ENCODE results near the gene CLEC7A. TPM values are rescaled to one million over a fixed set of nuclear protein-coding genes. Genes with fewer than 3 reads are reported as not detected.

The CLEC7A gene
- total and polyA plus RNA-seq, 2 experiments from 2014 or later: 1.1 to 2.3 TPM

GRCh38 chr12:10094646-10095395, 35.2 kb downstream of the CLEC7A start:
- TF ChIP-seq EZH2phosphoT487 (IDR thresholded peaks at IDR 0.05; ENCODE audit: low read depth, severe bottlenecking, unreplicated experiment) (no peak), EZH2 (IDR thresholded peaks at IDR 0.05; ENCODE audit: borderline replicate concordance) (no peak)
- TF ChIP-seq, protein P1, sequence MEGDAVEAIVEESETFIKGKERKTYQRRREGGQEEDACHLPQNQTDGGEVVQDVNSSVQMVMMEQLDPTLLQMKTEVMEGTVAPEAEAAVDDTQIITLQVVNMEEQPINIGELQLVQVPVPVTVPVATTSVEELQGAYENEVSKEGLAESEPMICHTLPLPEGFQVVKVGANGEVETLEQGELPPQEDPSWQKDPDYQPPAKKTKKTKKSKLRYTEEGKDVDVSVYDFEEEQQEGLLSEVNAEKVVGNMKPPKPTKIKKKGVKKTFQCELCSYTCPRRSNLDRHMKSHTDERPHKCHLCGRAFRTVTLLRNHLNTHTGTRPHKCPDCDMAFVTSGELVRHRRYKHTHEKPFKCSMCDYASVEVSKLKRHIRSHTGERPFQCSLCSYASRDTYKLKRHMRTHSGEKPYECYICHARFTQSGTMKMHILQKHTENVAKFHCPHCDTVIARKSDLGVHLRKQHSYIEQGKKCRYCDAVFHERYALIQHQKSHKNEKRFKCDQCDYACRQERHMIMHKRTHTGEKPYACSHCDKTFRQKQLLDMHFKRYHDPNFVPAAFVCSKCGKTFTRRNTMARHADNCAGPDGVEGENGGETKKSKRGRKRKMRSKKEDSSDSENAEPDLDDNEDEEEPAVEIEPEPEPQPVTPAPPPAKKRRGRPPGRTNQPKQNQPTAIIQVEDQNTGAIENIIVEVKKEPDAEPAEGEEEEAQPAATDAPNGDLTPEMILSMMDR (IDR thresholded peaks at IDR 0.05; ENCODE audit: poor library complexity): no peak
- H3K4me1 ChIP-seq (ENCODE audit: insufficient read depth): peaks cover 18% of the 10 kb centered on the region
- no peak for DNase-seq (ENCODE audit: low spot score)
- no peaks in the 10 kb centered on the region for H3K27me3 ChIP-seq
- H3K36me3 ChIP-seq (replicated peaks; ENCODE audit: insufficient read depth, low read depth): no peaks in the 10 kb centered on the region
- no peaks in the 10 kb centered on the region for H3K79me2 ChIP-seq
- H3K9me3 ChIP-seq (ENCODE audit: low read depth): no peaks in the 10 kb centered on the region
- no peak overlapping the region for H2AFZ ChIP-seq
- 84% methylated on average over 4 of the region's 4 CpGs for WGBS (ENCODE audit: low lambda C conversion rate, missing lambda C conversion rate)
- no peak overlapping the region for H3K27ac ChIP-seq
- H3K9me2 ChIP-seq (replicated peaks; ENCODE audit: insufficient read depth): no peaks in the 10 kb centered on the region
- H3K4me3 ChIP-seq: no peak overlapping the region
- no peaks in the 10 kb centered on the region for H4K20me1 ChIP-seq (ENCODE audit: insufficient read depth, poor library complexity, severe bottlenecking)
- H3K4me2 ChIP-seq: no peak overlapping the region

DNA sequence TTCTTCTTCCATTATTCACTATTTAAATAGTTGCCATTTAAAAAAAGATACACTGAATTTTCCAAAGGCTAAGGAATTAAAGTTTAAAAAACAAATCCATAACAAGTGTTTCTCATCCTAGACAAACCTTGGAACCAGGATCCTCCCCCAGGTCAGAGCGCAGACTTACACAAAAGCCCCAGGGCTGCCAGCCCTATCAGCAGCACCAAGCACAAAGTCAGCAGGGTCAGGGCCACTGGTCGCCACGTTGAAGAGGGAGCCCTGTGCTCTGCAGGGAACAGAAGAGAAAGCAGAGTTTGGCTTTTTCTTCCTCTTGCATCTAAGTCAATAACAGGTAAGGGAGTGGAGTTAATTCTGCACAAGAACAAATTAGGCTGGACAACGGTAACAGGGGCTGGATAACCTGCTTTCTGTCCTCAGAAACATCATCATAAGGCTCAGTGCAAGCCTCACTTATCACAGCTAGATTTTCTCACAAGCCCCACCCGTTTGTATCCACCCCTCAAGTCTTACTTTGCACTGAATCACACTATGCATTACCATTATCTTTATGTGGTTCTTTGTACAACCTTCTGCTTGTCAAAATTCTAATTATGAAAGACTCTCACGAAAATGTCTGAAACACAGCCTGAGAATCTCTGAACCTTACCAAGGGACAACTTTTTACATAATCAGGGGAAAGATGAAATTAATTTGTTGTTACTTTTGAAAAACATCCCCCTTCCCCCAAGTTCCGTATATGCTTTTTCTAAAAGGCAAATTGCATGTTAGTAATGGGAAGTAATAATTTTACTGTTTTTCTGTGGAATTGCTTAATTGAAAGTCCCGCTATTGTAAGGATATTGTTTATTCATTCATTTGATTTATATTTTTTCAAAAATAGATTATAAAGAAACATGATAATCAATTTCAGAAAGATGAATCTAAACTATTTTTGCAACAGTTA, 40.8 kb downstream of the CLEC7A start:
- Histone ChIP-seq H2AFZ (no peak overlapping the region), H3K9me3 (ENCODE audit: low read depth) (no peaks in the 10 kb centered on the region), H3K27me3 (no peaks in the 10 kb centered on the region), H3K79me2 (no peaks in the 10 kb centered on the region), H4K20me1 (ENCODE audit: insufficient read depth, poor library complexity, severe bottlenecking) (no peaks in the 10 kb centered on the region), H3K9me2 (replicated peaks; ENCODE audit: insufficient read depth) (no peaks in the 10 kb centered on the region), H3K27ac (no peak overlapping the region), H3K4me2 (no peak overlapping the region), H3K4me1 (ENCODE audit: insufficient read depth) (no peaks in the 10 kb centered on the region), H3K4me3 (no peak overlapping the region), H3K36me3 (replicated peaks; ENCODE audit: insufficient read depth, low read depth) (no peaks in the 10 kb centered on the region)
- TF ChIP-seq EZH2 (IDR thresholded peaks at IDR 0.05; ENCODE audit: borderline replicate concordance) (no peak), EZH2phosphoT487 (IDR thresholded peaks at IDR 0.05; ENCODE audit: low read depth, severe bottlenecking, unreplicated experiment) (no peak)
- TF ChIP-seq, protein P1 (IDR thresholded peaks at IDR 0.05; ENCODE audit: poor library complexity): no peak
- no peak for DNase-seq (ENCODE audit: low spot score)
- 58% methylated on average over 8 of the region's 8 CpGs for WGBS (ENCODE audit: low lambda C conversion rate, missing lambda C conversion rate)

GRCh38 chr12:10088031-10088430, 42.0 kb downstream of the CLEC7A start:
- no peak for DNase-seq (ENCODE audit: low spot score)
- Histone ChIP-seq H3K4me3 (no peak overlapping the region), H4K20me1 (ENCODE audit: insufficient read depth, poor library complexity, severe bottlenecking) (no peaks in the 10 kb centered on the region), H3K4me2 (no peak overlapping the region), H3K27ac (no peak overlapping the region), H3K27me3 (no peaks in the 10 kb centered on the region), H3K9me3 (ENCODE audit: low read depth) (no peaks in the 10 kb centered on the region), H3K9me2 (replicated peaks; ENCODE audit: insufficient read depth) (no peaks in the 10 kb centered on the region), H2AFZ (no peak overlapping the region), H3K4me1 (ENCODE audit: insufficient read depth) (no peaks in the 10 kb centered on the region), H3K79me2 (no peaks in the 10 kb centered on the region), H3K36me3 (replicated peaks; ENCODE audit: insufficient read depth, low read depth) (no peaks in the 10 kb centered on the region)
- TF ChIP-seq, protein P1 (IDR thresholded peaks at IDR 0.05; ENCODE audit: poor library complexity): no peak
- no peak for TF ChIP-seq EZH2 (IDR thresholded peaks at IDR 0.05; ENCODE audit: borderline replicate concordance)
- TF ChIP-seq EZH2phosphoT487 (IDR thresholded peaks at IDR 0.05; ENCODE audit: low read depth, severe bottlenecking, unreplicated experiment): no peak

Data from hepatocyte (in vitro differentiated cells).